Activated T-cell treated with anti-CD3 and anti-CD28 coated beads for 4 hours (primary cell): ENCODE data around the gene CREG2.

Source experiments
- DNase-seq: peaks from one replicate; pipeline ENCODE4 v3.0.0-alpha.2; 2020

The CREG2 gene

GRCh38 chr2:101405351-101405899 is 18.1 kb upstream of the CREG2 start:
- no peak for DNase-seq

DNA sequence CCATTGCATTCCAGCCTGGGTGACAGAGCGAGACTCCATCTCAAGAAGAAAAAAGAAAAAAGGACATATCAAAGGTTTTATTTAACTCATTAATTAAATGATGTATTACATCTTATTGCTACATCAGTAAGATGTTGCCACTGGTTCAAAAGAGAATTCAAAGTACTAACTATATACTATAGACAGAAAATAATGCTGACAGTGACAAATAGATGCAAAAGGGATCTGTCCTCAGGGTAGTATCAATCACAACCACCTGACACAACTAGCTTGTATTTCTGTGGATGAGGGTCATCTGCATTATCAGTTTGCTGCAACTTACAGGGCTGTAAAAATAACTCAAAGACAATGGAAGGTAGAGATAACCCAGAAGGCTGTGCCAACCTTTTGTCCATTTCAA is 16.4 kb upstream of the CREG2 start:
- DNase-seq = no peak

DNA sequence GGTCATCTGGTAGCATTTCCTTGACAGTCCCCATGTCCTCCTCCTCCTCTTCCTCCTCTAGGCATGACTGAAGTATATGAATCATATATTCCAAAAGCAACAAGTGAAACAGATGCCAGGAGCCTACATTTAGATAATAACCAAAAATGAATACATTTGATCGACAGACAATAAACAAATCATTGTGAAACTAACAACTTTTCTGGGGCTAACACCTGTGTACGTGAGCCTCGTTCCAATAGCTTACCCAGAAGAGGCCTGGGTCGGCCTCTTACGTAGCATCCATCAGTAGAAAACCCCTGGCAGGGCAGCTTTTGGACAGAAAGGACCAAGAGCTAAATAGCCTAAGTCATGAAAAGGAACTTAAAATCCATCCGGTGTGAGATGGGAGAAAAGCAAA is 15.3 kb upstream of the CREG2 start:
- no peak for DNase-seq

DNA sequence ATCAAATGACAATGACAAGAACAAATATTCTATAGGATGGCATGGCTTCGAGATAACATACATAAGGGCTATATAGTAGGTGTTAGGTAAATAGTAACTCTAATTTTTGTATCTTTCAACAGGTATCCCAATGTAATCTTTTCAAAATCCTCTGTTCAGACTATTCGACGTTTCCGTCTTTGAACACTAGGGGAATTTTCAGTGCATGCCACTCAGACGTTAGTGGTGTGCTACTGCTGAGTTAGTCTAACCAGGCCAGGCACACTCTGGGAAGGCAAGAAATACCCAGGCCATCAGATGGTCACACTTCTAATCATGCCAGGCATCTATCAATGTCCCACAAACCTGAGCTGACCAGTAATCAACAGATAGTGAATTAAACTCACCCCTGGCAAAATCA is 14.6 kb upstream of the CREG2 start:
- no peak for DNase-seq

GRCh38 chr2:101401326-101401665 is 14.0 kb upstream of the CREG2 start:
- DNase-seq = no peak

DNA sequence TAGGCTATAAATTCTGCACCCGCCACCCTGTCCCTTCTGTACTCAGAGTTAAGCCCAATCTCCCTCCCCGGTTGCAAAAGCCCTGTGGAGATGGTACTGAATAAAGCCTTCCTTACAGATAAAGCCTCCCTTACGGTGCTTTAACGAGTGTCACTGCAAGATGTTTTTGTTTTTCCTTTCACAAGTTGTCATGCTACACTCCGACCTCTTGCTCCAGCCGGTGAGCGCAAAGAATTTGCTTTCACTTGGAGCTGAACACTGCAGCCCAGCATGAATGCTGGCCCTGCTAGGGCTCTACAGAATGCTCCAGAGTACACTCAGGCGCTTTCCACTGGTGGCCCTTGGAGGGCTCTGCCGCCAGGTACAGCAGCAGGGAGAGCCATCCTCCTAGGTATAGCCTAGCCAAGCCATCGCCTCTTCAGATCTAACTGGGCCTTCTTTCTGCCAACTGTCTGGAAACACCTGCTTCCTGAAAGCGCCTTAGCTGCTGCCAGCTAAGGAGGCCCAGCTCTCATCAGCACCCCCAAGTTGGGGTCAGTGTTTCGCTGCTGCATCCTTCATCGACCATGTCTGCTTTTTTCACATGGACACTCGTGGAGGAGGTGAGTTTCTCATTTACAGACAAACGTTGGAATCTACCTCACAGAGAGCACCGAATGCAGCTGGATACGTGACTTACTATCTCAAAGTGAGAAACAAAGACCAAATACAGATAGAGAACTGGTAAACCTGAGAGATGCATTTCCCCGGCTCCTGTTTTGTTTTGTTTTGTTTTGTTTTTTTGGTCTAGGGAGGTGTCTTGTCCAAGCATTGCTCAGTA is 13.4 kb upstream of the CREG2 start:
- DNase-seq = no peak

- no peak for DNase-seq
Measured at GRCh38 chr2:101400048-101400447, 12.7 kb upstream of the CREG2 start.

DNA sequence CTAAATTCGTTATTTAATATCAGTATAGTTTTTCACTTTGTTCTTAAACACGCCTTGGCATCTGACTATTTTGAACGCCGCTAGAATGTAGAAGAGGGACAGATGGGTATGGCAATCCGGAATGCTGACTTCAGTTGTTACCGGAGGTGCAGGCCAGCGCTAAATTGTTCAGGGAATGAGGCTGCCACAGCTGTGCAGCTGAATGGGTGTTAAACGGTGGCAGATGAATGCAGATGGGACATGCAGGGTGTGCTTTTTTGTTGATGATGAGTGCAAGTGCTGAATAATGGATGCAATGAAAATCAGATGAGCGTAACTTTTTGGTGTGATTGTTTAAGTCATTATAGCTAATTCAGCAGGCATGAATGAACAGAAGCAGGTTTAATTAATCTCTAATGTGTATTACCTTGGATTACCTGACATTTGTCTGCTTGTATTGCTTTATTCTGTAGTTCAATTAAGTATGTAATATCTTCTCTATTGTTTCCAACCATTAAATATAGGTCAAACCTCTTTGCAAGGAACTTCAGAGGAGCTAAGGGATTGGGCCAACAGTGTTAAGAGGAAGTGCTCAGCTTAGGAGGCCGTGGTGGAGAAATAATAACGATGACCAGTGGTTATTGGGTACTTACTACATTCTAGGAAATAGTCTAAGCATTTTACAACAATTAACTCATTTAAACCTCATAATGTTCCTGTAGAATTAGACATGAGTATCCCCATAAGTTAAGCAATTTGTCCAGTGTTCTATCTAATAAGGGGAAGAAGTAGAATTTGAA is 11.9 kb upstream of the CREG2 start:
- DNase-seq = no peak

DNA sequence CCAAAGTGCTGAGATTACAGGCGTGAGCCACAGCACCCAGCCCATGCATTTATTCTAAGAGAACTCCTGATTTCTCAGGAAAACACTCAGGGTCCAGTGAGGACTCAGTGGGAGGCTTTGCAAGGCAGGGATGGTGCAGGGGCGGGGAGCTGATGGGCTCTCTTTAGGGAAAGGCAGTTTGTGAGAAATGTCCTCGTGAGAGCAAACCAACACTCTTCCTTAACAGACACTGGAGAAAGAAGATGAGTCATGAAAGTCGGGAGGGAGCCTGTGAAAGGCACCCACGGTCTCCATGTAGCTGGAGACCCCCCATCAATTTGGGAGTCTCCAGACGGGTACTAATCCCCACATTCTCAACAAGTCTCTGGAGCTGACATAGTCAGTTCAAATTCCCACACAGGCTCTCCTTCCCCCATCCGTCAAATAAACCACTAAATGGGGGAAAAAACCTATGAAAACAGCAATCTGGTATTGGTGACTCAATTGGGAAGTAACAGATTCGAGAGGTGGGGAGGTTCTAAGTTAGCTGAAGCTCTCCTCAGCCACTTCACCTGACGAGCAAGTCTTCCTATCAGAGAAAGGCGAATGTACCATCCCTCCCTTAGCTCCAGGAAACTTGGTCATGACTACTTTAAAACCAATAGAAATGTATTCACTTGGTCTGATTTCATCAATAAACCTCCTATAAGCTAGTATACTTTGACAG is 11.0 kb upstream of the CREG2 start:
- no peak for DNase-seq

GRCh38 chr2:101396316-101396717 is 9.0 kb upstream of the CREG2 start:
- no peak for DNase-seq

- DNase-seq = no peak
Measured at GRCh38 chr2:101395545-101396315, 8.4 kb upstream of the CREG2 start.

DNA sequence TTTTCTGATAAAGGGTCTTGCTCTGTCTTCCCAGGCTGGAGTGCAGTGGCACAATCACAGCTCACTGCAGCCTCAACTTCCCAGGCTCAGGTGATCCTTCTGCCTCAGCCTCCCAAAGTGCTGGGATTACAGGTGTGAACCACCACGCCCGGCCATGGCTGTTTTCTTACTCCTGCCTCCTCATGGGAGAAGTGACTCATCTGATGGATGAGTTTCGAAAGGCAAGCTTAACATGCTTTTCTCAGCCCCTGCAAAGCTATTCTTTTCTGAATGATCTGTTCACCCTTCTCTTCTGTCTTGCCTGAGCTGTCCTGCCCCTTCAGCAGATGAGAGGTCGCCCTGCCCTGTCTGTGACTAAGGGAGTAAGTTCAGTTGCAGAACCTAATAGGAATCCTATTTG is 929 bp upstream of the CREG2 start:
- DNase-seq = no peak

DNA sequence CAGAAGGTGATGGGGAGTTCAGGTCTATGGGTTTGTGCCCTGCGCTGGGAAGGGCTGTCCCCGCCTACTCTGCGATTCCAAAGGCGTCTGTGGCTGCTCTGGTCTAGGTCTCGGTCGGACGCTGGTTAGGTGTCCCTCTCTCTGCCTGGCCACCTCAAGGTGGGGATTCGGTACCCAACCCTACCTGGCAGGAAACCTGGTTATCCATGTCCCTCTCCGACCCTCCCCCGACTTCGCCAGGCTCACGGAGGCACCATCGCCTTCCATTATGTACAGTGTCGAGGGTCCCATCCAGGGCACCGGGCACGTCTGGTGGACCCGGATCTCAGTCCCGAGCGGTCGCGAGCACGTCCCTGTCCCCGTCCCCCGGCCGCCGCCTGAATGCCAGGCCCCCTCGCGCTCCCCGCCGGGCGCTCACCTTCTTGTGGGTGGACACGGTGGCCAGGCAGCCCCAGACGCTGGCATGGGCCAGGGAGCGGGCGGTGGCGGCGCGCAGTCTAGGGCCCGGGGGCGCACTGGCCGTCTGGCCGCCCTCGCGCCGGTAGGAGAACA is 628 bp downstream of the CREG2 start:
- no peak for DNase-seq

GRCh38 chr2:101383016-101383541 is 4.2 kb downstream of the CREG2 start:
- no peak for DNase-seq

DNA sequence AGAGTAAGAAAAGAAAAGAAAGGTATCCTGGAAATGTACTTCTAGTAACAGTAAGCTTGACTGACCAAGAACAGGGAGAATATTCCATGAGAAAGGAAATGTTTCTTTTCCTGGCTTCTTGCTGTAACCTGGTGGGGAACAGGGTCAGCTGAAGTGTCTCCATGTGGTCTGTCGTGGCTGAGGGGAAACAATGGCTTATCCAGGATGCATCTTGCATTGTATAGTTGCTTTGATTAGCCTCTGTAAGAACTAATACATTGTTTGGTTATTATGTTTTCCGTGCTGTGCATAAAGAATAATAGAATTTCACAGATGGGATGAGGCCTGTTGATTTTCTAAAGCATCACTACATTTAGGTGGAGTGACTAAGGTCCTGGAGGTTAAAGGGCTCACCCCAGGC is 4.9 kb downstream of the CREG2 start:
- no peak for DNase-seq

GRCh38 chr2:101380376-101380775 is 6.9 kb downstream of the CREG2 start:
- DNase-seq = no peak

DNA sequence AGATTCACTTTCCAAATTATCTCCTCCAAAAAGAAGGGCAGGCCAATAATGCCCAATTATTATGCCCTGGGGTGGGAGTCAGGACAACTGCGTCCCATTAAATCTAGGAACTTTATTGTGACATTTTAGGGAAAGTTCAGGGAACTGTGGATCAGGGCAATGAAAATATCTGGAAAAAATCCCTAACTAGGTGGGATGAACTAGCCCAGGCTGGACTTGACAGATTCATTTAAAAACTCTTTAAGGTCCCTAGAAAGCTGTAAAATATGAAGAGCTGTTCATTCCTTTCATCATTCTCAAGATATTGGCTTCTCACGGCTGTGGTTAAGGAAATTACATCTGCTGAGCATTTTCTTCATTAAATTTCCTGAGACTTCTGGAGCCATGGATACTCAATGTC is 8.2 kb downstream of the CREG2 start:
- DNase-seq = no peak

- no peak for DNase-seq
Measured at GRCh38 chr2:101375653-101376052, 11.7 kb downstream of the CREG2 start.

- DNase-seq = no peak
Measured at GRCh38 chr2:101374821-101375561, 12.3 kb downstream of the CREG2 start.

GRCh38 chr2:101372792-101373191 is 14.5 kb downstream of the CREG2 start:
- no peak for DNase-seq

GRCh38 chr2:101371636-101372035 is 15.7 kb downstream of the CREG2 start:
- no peak for DNase-seq
